Pericardium fibroblast (primary cell): ENCODE results near the gene TEFM. TPM values are rescaled to one million over a fixed set of nuclear protein-coding genes. Genes with fewer than 3 reads are reported as not detected.

Source experiments
- total RNA-seq: library from RNA; depleted of rRNA; stranded (reverse); fragments of >200 nt; gene quantifications from 2 replicates; pipeline ENCODE4 v1.2.3, GENCODE V29; 2015

TEFM gene
- 10.4 and 12.3 TPM in 2 replicates for total RNA-seq

DNA sequence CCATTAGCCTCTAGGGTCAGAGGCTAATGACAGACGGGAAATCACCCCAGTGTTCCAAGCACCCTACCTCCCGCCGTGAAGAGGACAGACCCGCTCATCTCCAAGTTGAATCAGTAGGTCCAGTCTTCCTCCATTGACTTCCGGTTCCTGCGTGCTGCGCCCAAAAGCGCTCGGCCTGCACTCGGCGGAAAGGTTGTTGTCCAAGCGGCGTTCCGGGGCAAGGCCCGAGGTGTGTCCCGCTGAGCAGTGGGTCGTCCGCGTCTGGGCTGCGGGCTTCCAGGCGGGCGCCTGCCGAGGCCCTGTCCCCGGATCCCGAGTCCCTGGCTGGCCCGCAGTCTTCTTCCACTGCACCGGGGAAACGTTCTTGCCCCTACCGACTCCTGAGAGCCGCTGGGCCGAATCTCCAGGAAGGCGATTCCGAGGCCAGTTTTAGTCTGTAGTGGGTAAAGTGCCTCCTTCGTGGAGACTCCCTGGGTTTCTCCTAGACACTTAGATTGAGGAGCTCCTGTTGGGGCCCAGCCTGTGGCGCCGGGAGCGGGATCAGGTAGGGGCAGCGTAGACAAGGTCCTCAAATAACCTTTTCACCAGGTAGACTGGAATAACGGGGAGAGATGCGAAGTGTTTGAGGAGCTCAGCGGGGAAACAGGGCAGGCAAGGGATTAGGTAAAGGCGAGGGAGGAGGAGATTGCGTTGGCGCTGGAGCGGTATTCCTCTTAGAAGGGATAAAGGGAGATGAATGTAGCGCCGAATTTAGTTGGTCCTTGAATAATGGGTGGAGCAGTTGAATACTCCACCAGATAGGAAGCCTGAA lies at the start of gene TEFM:
TEFM (minus strand) TSS at position 138 of the 811 bp plus-strand sequence; CDS start at position 98, 40 bp downstream.

GRCh38 chr17:30921544-30922196 lies 15.6 kb upstream of the TEFM start, which contains the start of gene ADAP2:
Gene ADAP2, plus strand, starts transcription at chr17:30921945. Its CDS starts 70 bp downstream, at chr17:30922015.

Other genes starting within 250 kb of the TEFM start
- gene CRLF3, start 81.5 kb downstream of the TEFM start, total RNA-seq = 3.9 and 5.8 TPM in 2 replicates
- gene ATAD5, start 74.3 kb downstream of the TEFM start, total RNA-seq = 0.47 and 0.68 TPM in 2 replicates
- gene ADAP2, start 15.7 kb upstream of the TEFM start, total RNA-seq = not detected in 2 replicates
- gene RNF135, start 64.8 kb upstream of the TEFM start, total RNA-seq = 21.5 and 23.6 TPM in 2 replicates
- 18.0 and 23.9 TPM in 2 replicates for gene NF1, start 188.7 kb upstream of the TEFM start, total RNA-seq